ENCODE data around the gene DENND1A. TPM values are rescaled to one million over a fixed set of nuclear protein-coding genes. Genes with fewer than 3 reads are reported as not detected.

Gene DENND1A
- total RNA-seq, 2 experiments from 2014 or later, result 23.7 to 29.5 TPM

GRCh38 chr9:123377211-123377971, 552.5 kb downstream of the DENND1A start:
- no peak overlapping the region for H3K4me3 Mint-ChIP-seq
- ATAC-seq (no peak), DNase-seq (no peak)
- ChIA-PET POLR2A (no interaction called here), CTCF (no interaction called here)
- H3K36me3 Mint-ChIP-seq (ENCODE audit: low read depth), result no peaks in the 10 kb centered on the region
- no peak overlapping the region for H3K27ac Mint-ChIP-seq
- peaks cover 7% of the 10 kb centered on the region for H3K4me1 Mint-ChIP-seq
- peaks cover 19% of the 10 kb centered on the region for H3K27me3 Mint-ChIP-seq
- intact Hi-C loops (cut with DNase I, micrococcal nuclease), result no loop called here
- no peaks in the 10 kb centered on the region for H3K9me3 Mint-ChIP-seq (ENCODE audit: low read depth)

GRCh38 chr9:123376218-123377071, 553.5 kb downstream of the DENND1A start:
- no peaks in the 10 kb centered on the region for H3K9me3 Mint-ChIP-seq (ENCODE audit: low read depth)
- ChIA-PET POLR2A (interaction anchor here (0.6 kb wide), 1 partner anchor 475 kb away, joined by 4 read pairs; no protein-coding TSS in a partner anchor), CTCF (no interaction called here)
- no peaks in the 10 kb centered on the region for H3K36me3 Mint-ChIP-seq (ENCODE audit: low read depth)
- no peak overlapping the region for H3K4me3 Mint-ChIP-seq
- H3K27ac Mint-ChIP-seq, result no peak overlapping the region
- peaks cover 29% of the 10 kb centered on the region for H3K27me3 Mint-ChIP-seq
- intact Hi-C loops (cut with DNase I, micrococcal nuclease), result no loop called here
- peaks cover 7% of the 10 kb centered on the region for H3K4me1 Mint-ChIP-seq
- ATAC-seq (no peak), DNase-seq (no peak)

GRCh38 chr9:123375469-123376132, 554.3 kb downstream of the DENND1A start:
- CTCF ChIA-PET, result no interaction called here
- no peak for ATAC-seq
- no peak overlapping the region for H3K27ac Mint-ChIP-seq

GRCh38 chr9:123373946-123374345, 556.0 kb downstream of the DENND1A start:
- Mint-ChIP-seq H3K27ac (no peak overlapping the region), H3K4me1 (peaks cover 7% of the 10 kb centered on the region), H3K9me3 (ENCODE audit: low read depth) (no peaks in the 10 kb centered on the region), H3K36me3 (ENCODE audit: low read depth) (no peaks in the 10 kb centered on the region), H3K4me3 (no peak overlapping the region), H3K27me3 (peaks cover 36% of the 10 kb centered on the region)
- DNase-seq, result no peak
- ChIA-PET POLR2A (no interaction called here), CTCF (no interaction called here)
- intact Hi-C loops (cut with DNase I, micrococcal nuclease), result no loop called here
- no peak for ATAC-seq

More at GRCh38 chr9:123375469-123376132, 554.3 kb downstream of the DENND1A start:
- H3K27me3 Mint-ChIP-seq, result peaks cover 31% of the 10 kb centered on the region
- H3K4me3 Mint-ChIP-seq, result no peak overlapping the region
- no peaks in the 10 kb centered on the region for H3K36me3 Mint-ChIP-seq (ENCODE audit: low read depth)
- no peak for DNase-seq
- no peaks in the 10 kb centered on the region for H3K9me3 Mint-ChIP-seq (ENCODE audit: low read depth)
- POLR2A ChIA-PET, result interaction anchor here (0.6 kb wide), 1 partner anchor 475 kb away, joined by 4 read pairs; no protein-coding TSS in a partner anchor
- intact Hi-C loops (cut with DNase I, micrococcal nuclease), result no loop called here
- peaks cover 7% of the 10 kb centered on the region for H3K4me1 Mint-ChIP-seq

- H3K4me3 Mint-ChIP-seq, result no peak overlapping the region
- H3K9me3 Mint-ChIP-seq (ENCODE audit: low read depth), result no peaks in the 10 kb centered on the region
- no peak for DNase-seq
- intact Hi-C loops (cut with DNase I, micrococcal nuclease), result no loop called here
- H3K4me1 Mint-ChIP-seq, result peaks cover 7% of the 10 kb centered on the region
- no peaks in the 10 kb centered on the region for H3K36me3 Mint-ChIP-seq (ENCODE audit: low read depth)
- ATAC-seq, result peak; percentile 7
- no peak overlapping the region for H3K27ac Mint-ChIP-seq
- H3K27me3 Mint-ChIP-seq, result peaks cover 36% of the 10 kb centered on the region
- CTCF ChIA-PET, result no interaction called here
- POLR2A ChIA-PET, result no interaction called here
These were observed 556.4 kb downstream of the DENND1A start for GRCh38 chr9:123373447-123373923.

GRCh38 chr9:123372766-123373446, 557.0 kb downstream of the DENND1A start:
- H3K36me3 Mint-ChIP-seq (ENCODE audit: low read depth), result no peaks in the 10 kb centered on the region
- ChIA-PET CTCF (no interaction called here), POLR2A (no interaction called here)
- peaks cover 36% of the 10 kb centered on the region for H3K27me3 Mint-ChIP-seq
- peaks cover 7% of the 10 kb centered on the region for H3K4me1 Mint-ChIP-seq
- DNase-seq (no peak), ATAC-seq (no peak)
- intact Hi-C loops (cut with DNase I, micrococcal nuclease), result no loop called here
- no peak overlapping the region for H3K4me3 Mint-ChIP-seq
- no peaks in the 10 kb centered on the region for H3K9me3 Mint-ChIP-seq (ENCODE audit: low read depth)
- H3K27ac Mint-ChIP-seq, result no peak overlapping the region

- ChIA-PET POLR2A (no interaction called here), CTCF (no interaction called here)
- H3K4me3 Mint-ChIP-seq, result no peak overlapping the region
- no peak for ATAC-seq
- intact Hi-C loops (cut with DNase I, micrococcal nuclease), result no loop called here
- H3K9me3 Mint-ChIP-seq (ENCODE audit: low read depth), result no peaks in the 10 kb centered on the region
- H3K4me1 Mint-ChIP-seq, result peaks cover 7% of the 10 kb centered on the region
- peaks cover 38% of the 10 kb centered on the region for H3K27me3 Mint-ChIP-seq
- H3K36me3 Mint-ChIP-seq (ENCODE audit: low read depth), result no peaks in the 10 kb centered on the region
- DNase-seq, result no peak
- no peak overlapping the region for H3K27ac Mint-ChIP-seq
These were observed 557.9 kb downstream of the DENND1A start for GRCh38 chr9:123371805-123372590.

- peaks cover 36% of the 10 kb centered on the region for H3K27me3 Mint-ChIP-seq
- H3K27ac Mint-ChIP-seq, result no peak overlapping the region
- no peak overlapping the region for H3K4me3 Mint-ChIP-seq
These were observed 558.7 kb downstream of the DENND1A start for GRCh38 chr9:123371228-123371584.

GRCh38 chr9:123370526-123371227, 559.2 kb downstream of the DENND1A start:
- Mint-ChIP-seq H3K4me1 (peaks cover 7% of the 10 kb centered on the region), H3K36me3 (ENCODE audit: low read depth) (no peaks in the 10 kb centered on the region), H3K27ac (no peak overlapping the region), H3K27me3 (peaks cover 37% of the 10 kb centered on the region), H3K9me3 (ENCODE audit: low read depth) (no peaks in the 10 kb centered on the region), H3K4me3 (no peak overlapping the region)
- ATAC-seq (no peak), DNase-seq (no peak)
- intact Hi-C loops (cut with DNase I, micrococcal nuclease), result no loop called here
- ChIA-PET CTCF (interaction anchor here (0.6 kb wide), 1 partner anchor 114 kb away, joined by 3 read pairs; no protein-coding TSS in a partner anchor), POLR2A (no interaction called here)

More at GRCh38 chr9:123371228-123371584, 558.7 kb downstream of the DENND1A start:
- Mint-ChIP-seq H3K4me1 (peaks cover 7% of the 10 kb centered on the region), H3K9me3 (ENCODE audit: low read depth) (no peaks in the 10 kb centered on the region), H3K36me3 (ENCODE audit: low read depth) (no peaks in the 10 kb centered on the region)
- DNase-seq, result no peak
- no peak for ATAC-seq
- intact Hi-C loops (cut with DNase I, micrococcal nuclease), result no loop called here
- ChIA-PET CTCF (no interaction called here), POLR2A (no interaction called here)

- ChIA-PET CTCF (no interaction called here), POLR2A (no interaction called here)
- H3K9me3 Mint-ChIP-seq (ENCODE audit: low read depth), result no peaks in the 10 kb centered on the region
- intact Hi-C loops (cut with DNase I, micrococcal nuclease), result no loop called here
- H3K4me1 Mint-ChIP-seq, result peaks cover 6% of the 10 kb centered on the region
- no peak for ATAC-seq
- H3K36me3 Mint-ChIP-seq (ENCODE audit: low read depth), result no peaks in the 10 kb centered on the region
- H3K27ac Mint-ChIP-seq, result no peak overlapping the region
- peaks cover 39% of the 10 kb centered on the region for H3K27me3 Mint-ChIP-seq
- DNase-seq, result no peak
- no peak overlapping the region for H3K4me3 Mint-ChIP-seq
These were observed 559.8 kb downstream of the DENND1A start for GRCh38 chr9:123370108-123370507.

Measured in activated CD4-positive, alpha-beta T cell treated with anti-CD3 and anti-CD28 coated beads for 36 hours (primary cell).